Activated T-cell treated with anti-CD3 and anti-CD28 coated beads, Interleukin-2, amount 50 U/mL, for 4 hours (primary cell): ENCODE results near the gene FIG4. TPM values are rescaled to one million over a fixed set of nuclear protein-coding genes. Genes with fewer than 3 reads are reported as not detected.

Source experiments
- ATAC-seq, 2 donors: fragments of 200-7000 bp; cut with Tn5 transposase; one replicate each; pipeline ENCODE4 v1.10.0; 2021
- DNase-seq: peaks from one replicate; pipeline ENCODE4 v3.0.0-alpha.2; 2020
- H3K27me3 Mint-ChIP-seq: one replicate; pipeline ENCODE4 v1.8.0; 2021; ENCODE audit warnings: low read depth, mixed read lengths
- H3K36me3 Mint-ChIP-seq: one replicate; pipeline ENCODE4 v1.8.0; 2022; ENCODE audit warnings: mixed read lengths; ENCODE audit not compliant: insufficient read depth
- H3K4me1 Mint-ChIP-seq: one replicate; pipeline ENCODE4 v1.8.0; 2021; ENCODE audit warnings: low read depth, mixed read lengths
- H3K4me3 Mint-ChIP-seq: one replicate; pipeline ENCODE4 v1.8.0; 2021; ENCODE audit warnings: mild to moderate bottlenecking, moderate library complexity, mixed read lengths
- H3K9me3 Mint-ChIP-seq: one replicate; pipeline ENCODE4 v1.8.0; 2021; ENCODE audit warnings: mixed read lengths
- total RNA-seq, 3 donors: library from RNA; stranded (reverse); gene quantifications; one replicate each; pipeline ENCODE4 v1.2.1, GENCODE V29; 2021

FIG4 gene
- total RNA-seq, 3 donors from 2014 or later = 5.4 to 6.4 (median 5.9) TPM

DNA sequence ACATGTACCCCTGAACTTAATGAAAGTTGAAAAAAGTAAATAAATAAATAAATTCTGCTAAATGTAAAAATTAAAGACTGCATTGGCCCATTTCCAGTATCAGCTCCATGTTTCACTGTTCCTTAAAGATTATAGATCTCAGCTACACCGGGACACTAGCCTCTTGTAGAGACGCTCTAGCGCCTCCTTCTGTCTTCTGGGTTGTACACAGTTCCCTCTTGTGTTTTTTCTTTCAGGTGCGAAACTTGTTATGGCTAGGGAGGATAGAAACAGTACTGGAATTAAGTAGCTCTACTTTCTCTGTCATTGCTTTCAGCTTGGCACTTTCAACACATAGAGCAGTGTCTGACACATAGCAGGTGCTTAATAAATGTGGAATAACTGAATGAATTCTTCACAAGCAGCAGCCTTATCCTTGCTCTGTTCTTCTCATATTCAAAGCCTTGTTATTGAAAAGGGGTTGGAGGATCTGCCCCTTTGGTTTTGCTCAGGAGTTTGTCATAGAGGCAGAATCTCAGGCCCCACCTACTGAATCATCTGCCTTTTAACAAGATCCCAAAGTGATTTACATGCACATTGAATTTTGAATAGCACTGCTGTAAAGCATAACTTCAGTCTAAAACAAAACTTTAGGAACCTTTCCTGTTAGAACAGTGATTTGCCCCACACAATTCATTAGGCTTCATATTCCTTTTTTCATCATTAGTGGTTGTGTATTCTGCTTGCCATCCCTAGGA, 92.3 kb downstream of the FIG4 start:
- Mint-ChIP-seq H3K4me1 (no peaks in the 10 kb centered on the region), H3K4me3 (no peak overlapping the region), H3K9me3 (no peaks in the 10 kb centered on the region), H3K36me3 (peaks cover 33% of the 10 kb centered on the region), H3K27me3 (no peaks in the 10 kb centered on the region)
- no peak for ATAC-seq
- no peak for DNase-seq

DNA sequence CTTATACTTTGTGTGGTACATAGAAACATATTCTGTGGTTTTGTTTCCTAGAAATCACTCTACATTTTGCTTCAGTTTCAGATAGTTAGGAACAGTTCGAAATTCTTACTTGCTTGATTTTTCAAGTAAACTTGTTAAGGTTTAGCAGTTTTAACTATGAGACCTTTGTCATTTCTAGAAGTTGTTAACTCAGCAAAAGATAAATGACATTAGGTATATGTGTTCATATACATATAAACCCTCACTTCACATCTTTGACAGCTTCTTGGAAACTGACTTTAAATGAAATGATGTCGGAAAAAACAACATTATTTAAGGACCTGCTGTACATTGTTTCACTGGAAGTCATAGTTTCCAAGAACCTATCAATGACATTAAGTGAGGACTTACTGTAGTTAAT, 96.2 kb downstream of the FIG4 start:
- Mint-ChIP-seq H3K4me1 (no peaks in the 10 kb centered on the region), H3K9me3 (no peaks in the 10 kb centered on the region), H3K4me3 (no peak overlapping the region), H3K36me3 (peaks cover 43% of the 10 kb centered on the region), H3K27me3 (no peaks in the 10 kb centered on the region)
- no peak for DNase-seq
- ATAC-seq = no peak

DNA sequence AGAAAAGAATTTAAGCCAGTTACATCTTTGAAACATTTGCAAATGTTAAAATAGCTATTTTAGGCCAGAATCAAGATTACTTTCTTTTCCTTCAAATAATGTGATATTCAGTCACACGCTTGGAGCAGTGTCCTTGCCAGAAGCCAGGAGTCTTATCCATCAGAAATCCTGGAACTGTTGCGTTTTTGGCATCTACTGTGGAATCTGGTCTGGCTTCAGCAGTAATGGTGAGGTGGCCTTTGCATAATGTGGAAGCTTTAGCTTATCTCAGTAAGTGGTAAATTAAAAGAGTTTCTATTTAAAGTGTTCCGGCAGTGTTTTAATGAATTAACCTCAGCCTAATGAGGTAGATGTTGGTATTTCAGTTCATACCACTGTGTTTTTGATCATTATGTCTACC, 97.6 kb downstream of the FIG4 start:
- no peak for DNase-seq
- Mint-ChIP-seq H3K9me3 (no peaks in the 10 kb centered on the region), H3K4me1 (no peaks in the 10 kb centered on the region), H3K36me3 (peaks cover 43% of the 10 kb centered on the region), H3K27me3 (no peaks in the 10 kb centered on the region), H3K4me3 (no peak overlapping the region)
- ATAC-seq = no peak

DNA sequence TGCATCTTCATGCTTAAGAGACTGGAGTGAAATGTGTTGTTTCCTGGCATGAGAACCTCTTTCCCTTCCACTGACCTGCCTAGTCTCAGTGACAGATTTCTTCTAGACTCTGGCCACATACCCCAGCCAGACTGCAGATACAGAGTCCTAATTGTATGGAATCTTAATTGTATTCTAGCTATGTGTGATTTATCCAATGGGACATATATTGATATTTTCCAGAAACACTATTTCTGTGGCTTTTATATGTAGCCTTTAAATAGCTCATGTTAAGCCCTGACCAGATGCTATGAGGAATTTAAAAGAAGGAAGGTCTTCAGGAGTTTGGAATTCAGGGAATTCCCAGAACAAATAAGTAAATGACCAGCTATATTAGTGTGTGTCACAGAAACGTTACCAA, 99.0 kb downstream of the FIG4 start:
- no peak for DNase-seq
- Mint-ChIP-seq H3K36me3 (peaks cover 43% of the 10 kb centered on the region), H3K4me3 (no peak overlapping the region), H3K27me3 (no peaks in the 10 kb centered on the region), H3K4me1 (no peaks in the 10 kb centered on the region), H3K9me3 (no peaks in the 10 kb centered on the region)
- ATAC-seq = no peak

DNA sequence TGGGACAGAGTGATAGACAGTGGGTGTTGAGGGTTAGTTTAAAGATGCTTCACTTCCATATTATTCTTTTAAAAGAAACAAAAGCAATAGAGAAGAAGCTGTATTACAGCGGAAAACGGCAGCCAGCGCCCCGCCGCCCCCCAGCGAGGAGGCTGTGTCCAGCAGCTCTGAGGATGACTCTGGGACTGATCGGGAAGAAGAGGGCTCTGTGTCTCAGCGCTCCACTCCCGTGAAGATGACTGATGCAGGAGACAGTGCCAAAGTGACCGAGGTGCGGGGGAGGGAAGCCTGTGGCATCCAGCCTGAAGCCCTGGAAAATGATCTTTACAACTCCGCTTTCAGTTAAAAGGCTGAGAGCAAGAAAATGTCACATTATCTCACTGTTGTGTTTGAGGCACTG, 100.2 kb downstream of the FIG4 start:
- ATAC-seq (no peak), DNase-seq (no peak)
- Mint-ChIP-seq H3K9me3 (no peaks in the 10 kb centered on the region), H3K4me1 (no peaks in the 10 kb centered on the region), H3K4me3 (no peak overlapping the region), H3K27me3 (no peaks in the 10 kb centered on the region), H3K36me3 (peaks cover 38% of the 10 kb centered on the region)

DNA sequence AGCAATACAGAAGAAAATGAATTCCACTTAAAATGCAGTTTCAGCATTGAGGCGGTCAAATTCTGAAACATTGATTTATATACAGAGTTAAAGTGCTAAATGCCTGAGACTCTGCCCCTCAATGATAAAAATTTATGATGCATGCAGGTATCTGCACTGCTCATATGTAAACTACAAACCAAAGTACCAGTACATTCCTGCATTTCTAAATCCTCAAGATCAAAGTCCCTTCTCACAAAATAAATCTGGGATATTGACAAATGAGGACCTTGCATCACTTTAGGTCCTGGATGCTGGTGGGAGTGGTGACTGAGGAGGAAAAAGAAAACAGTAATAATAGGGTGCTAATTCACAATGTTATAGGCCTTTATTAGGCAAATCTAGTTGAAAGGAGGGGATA, 101.9 kb downstream of the FIG4 start:
- Mint-ChIP-seq H3K36me3 (peaks cover 38% of the 10 kb centered on the region), H3K27me3 (no peaks in the 10 kb centered on the region), H3K9me3 (no peaks in the 10 kb centered on the region), H3K4me3 (no peak overlapping the region), H3K4me1 (no peaks in the 10 kb centered on the region)
- no peak for ATAC-seq
- DNase-seq = no peak

DNA sequence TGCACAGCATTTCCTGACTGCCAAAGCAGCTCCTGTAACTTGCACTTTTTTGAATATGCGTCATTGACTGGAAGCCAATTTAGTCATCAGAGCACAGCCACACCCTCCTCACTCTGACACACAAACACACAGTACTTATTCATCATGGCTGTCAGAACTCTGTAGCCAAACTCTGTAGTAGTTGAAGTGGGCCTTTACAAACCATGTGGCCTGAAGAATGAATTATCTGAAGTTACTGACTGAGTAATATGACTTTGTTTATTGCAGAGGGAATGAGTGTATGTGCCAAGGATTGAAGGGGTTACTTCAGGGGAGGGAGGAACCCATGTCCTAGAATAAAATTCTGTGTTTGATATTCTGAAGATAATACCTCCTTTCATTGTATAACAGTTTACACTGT, 102.7 kb downstream of the FIG4 start:
- peaks cover 40% of the 10 kb centered on the region for H3K36me3 Mint-ChIP-seq
- no peaks in the 10 kb centered on the region for H3K4me1 Mint-ChIP-seq
- ATAC-seq = peak; percentile 60 to 79
- no peak for DNase-seq
- no peak overlapping the region for H3K4me3 Mint-ChIP-seq
- no peaks in the 10 kb centered on the region for H3K9me3 Mint-ChIP-seq
- no peaks in the 10 kb centered on the region for H3K27me3 Mint-ChIP-seq

DNA sequence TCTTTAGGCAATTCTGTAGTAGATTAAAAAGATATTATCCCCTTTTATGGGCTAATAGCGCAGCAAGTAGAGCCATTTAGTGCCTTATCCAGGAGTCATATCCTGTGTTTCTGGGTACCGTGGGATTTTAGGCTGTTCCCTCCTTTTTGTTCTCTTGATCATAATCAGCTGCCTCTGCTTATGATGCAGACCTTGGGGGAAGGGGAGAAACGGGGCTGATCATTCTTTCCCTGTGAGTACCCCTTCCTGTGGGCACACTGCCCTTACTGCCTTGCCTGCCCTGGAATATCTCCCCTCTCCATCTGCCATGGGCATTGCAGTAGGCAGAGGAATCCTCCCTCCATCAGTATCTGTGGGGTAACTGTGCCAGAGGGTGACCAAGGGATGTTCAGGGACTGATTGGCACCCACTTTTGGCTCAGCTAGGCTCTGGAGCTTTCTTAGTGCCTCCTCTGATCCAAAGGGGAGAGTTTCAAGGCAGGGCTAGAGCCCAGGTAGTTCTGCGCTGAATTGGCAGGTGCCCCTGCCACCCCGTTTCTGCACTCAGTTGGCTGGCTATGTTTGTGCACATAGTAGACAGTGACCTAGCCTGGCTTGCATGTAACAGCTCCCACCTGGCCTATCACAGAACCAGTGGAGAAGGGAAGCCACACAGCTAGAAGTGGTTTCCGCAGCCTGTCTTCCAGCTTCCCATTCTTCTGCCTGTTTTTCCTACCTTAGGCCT, 103.3 kb downstream of the FIG4 start:
- no peaks in the 10 kb centered on the region for H3K4me1 Mint-ChIP-seq
- no peaks in the 10 kb centered on the region for H3K9me3 Mint-ChIP-seq
- peaks cover 37% of the 10 kb centered on the region for H3K36me3 Mint-ChIP-seq
- ATAC-seq (no peak), DNase-seq (no peak)
- no peak overlapping the region for H3K4me3 Mint-ChIP-seq
- no peaks in the 10 kb centered on the region for H3K27me3 Mint-ChIP-seq

DNA sequence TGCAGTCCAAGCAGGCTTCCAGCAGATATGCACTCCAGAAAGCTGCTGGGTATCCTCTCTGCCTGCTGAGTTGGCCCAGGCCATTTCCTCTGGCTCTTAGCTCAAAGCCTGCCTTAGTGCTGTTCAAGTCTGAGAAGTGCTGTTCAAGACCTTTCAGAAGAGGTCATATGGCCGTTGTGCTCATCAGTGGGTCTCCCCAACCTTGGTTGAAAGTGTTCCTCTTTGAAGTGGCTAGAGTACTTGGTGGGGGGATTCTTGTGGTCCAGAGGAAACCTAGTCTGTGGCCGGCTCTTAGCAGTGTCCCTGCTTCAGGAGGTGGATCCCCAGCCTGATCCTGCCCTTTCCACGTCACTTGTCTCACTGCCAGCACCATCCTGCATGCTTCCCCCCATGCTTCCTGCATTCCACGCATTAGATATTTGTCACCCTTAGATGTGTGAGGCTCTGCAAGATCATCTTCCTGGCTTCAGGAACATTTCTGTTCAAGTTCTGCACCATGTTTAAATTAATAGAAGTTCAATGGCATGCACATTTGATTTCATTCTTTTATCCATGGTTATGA, 105.0 kb downstream of the FIG4 start:
- Mint-ChIP-seq H3K4me3 (no peak overlapping the region), H3K9me3 (no peaks in the 10 kb centered on the region), H3K36me3 (peaks cover 42% of the 10 kb centered on the region), H3K27me3 (no peaks in the 10 kb centered on the region), H3K4me1 (no peaks in the 10 kb centered on the region)
- ATAC-seq (no peak), DNase-seq (no peak)

DNA sequence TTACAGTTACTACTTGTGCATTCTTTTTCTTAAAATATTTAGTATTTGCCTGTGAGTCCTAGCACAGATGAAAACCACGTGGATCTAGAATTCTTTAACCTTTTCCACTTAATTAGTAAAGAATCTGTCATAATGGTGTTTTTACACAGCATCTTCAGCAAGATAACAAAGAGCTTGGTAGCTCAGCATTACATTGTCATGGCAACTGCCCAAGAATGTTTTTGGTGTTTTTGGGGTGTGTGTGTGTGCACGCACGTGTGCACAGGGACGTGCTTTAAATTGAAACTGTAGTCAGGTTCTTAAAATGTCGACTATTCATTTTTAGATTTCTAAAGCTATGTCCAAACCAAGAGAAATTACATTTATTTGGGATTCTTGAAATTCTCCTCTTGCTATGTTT, 108.0 kb downstream of the FIG4 start:
- no peaks in the 10 kb centered on the region for H3K4me1 Mint-ChIP-seq
- no peak for DNase-seq
- no peak overlapping the region for H3K4me3 Mint-ChIP-seq
- H3K27me3 Mint-ChIP-seq = no peaks in the 10 kb centered on the region
- peaks cover 42% of the 10 kb centered on the region for H3K36me3 Mint-ChIP-seq
- no peaks in the 10 kb centered on the region for H3K9me3 Mint-ChIP-seq
- no peak for ATAC-seq

DNA sequence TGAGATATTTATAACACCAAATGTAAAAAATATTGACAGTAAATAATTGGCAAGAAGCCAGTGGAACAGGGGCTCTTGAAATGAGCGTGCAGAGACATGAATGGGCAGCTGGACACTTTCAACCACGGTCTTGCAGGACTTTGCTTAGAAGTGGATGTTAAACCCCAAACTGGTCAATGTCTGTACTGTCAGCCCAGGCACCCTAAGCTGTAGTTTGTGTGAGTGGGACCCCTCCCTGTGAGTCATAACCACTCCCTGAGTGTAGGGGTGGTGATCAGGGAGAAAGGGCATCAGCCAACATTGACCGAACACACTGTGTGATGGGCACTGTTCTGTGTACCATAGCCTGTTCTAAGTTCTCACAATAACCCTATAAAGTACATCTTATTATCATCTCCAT, 108.6 kb downstream of the FIG4 start:
- Mint-ChIP-seq H3K4me1 (no peaks in the 10 kb centered on the region), H3K36me3 (peaks cover 42% of the 10 kb centered on the region)

DNA sequence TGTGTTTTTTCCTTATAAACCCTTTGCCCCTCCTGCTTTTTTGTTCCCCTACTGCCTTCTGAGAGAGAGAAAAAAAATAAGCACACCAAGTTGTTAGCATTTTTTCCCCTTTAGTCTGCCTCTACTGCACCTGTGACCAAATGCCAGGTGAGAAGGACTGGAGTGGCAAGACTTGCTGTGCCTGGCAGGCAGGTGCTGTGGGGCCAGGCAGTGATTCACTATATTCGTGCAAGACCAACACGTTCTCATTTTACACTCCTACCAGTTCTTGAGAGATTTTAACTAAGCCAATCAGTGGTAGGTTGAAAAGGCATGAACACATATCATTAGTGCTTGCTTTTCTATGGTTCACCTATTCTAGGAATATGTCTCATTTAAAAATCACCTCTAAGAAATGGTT, 109.7 kb downstream of the FIG4 start:
- Mint-ChIP-seq H3K27me3 (no peaks in the 10 kb centered on the region), H3K4me1 (no peaks in the 10 kb centered on the region), H3K4me3 (no peak overlapping the region), H3K9me3 (no peaks in the 10 kb centered on the region), H3K36me3 (peaks cover 42% of the 10 kb centered on the region)
- DNase-seq = no peak
- ATAC-seq = no peak

More for the DNA sequence above, 108.6 kb downstream of the FIG4 start:
- ATAC-seq (no peak), DNase-seq (no peak)
- Mint-ChIP-seq H3K4me3 (no peak overlapping the region), H3K27me3 (no peaks in the 10 kb centered on the region), H3K9me3 (no peaks in the 10 kb centered on the region)

DNA sequence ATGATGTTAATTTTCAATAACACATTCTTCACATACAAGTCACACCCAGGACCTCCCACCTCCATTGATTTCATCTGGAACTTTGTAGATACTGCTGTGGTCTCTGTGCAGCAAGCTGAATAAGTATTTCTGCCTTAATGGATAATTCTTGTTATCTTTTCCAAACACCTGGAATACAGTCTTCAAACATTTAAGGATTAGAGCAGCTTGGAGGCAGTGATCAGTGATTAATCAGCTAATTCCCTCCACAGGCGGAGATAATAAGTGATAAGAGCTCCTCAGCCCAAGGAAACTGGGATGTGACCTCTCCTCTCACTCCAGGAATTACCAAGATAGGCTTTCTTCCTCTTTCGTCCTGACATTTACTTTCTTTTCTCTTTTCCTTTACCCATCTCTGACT, 110.7 kb downstream of the FIG4 start:
- Mint-ChIP-seq H3K36me3 (peaks cover 44% of the 10 kb centered on the region), H3K4me1 (no peaks in the 10 kb centered on the region), H3K27me3 (no peaks in the 10 kb centered on the region), H3K4me3 (no peak overlapping the region), H3K9me3 (no peaks in the 10 kb centered on the region)
- DNase-seq (no peak), ATAC-seq (no peak)

DNA sequence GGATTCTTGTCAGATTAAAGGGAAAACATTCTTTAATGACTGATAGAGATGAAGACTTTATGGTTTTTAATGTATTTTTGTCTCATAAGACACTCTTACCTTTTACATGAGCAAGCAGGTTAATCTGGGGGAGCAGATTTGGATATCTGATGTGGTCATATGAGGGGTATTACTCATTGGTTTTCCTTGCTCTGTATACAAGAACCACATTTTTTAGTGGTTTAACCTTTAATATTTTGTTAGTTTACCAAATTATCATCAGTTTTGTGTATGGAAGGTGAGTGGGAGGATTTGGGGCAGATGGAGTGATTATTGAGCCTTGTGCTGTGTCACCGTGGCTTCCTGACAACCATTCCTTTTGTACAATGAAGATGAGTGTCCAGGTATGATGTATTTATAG, 112.9 kb downstream of the FIG4 start:
- H3K4me1 Mint-ChIP-seq = no peaks in the 10 kb centered on the region
- DNase-seq (no peak), ATAC-seq (no peak)
- H3K4me3 Mint-ChIP-seq = no peak overlapping the region
- peaks cover 44% of the 10 kb centered on the region for H3K36me3 Mint-ChIP-seq
- H3K9me3 Mint-ChIP-seq = no peaks in the 10 kb centered on the region
- no peaks in the 10 kb centered on the region for H3K27me3 Mint-ChIP-seq

DNA sequence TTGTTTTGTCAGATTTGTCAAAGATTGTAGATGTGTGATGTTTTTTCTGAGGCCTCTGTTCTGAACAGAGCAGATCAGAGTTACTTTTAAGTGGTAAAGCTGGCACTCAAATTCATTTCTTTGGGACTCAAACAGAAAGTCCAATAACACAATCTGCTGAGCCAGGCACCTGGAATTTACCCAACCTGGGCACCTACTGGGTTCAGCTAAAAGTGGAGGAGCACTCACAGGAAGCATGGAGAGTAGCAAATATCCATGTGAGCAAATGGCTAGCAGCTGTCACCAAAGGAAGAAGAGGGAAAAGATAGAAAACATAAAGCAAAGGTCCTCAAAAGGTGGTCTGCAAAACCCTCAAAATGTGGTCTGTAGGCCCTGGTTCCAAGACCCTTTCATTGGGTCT, 116.8 kb downstream of the FIG4 start:
- no peaks in the 10 kb centered on the region for H3K4me1 Mint-ChIP-seq
- H3K36me3 Mint-ChIP-seq = peaks cover 26% of the 10 kb centered on the region
- H3K4me3 Mint-ChIP-seq = no peak overlapping the region
- H3K9me3 Mint-ChIP-seq = no peaks in the 10 kb centered on the region
- H3K27me3 Mint-ChIP-seq = no peaks in the 10 kb centered on the region
- no peak for ATAC-seq
- DNase-seq = no peak
